ENCODE measurements around the gene RAB25.

- TF ChIP-seq CTCF (IDR thresholded peaks at IDR 0.05; ENCODE audit: poor library complexity, severe bottlenecking) (no peak), EP300 (conservative IDR thresholded peaks at IDR 0.05; ENCODE audit: poor library complexity, severe bottlenecking) (no peak), POLR2AphosphoS5 (IDR thresholded peaks at IDR 0.05) (no peak), EZH2 (IDR thresholded peaks at IDR 0.05; ENCODE audit: borderline replicate concordance, insufficient read depth, low read length, poor library complexity, severe bottlenecking) (no peak)
These were observed 11.3 kb downstream of the RAB25 start for GRCh38 chr1:156072251-156072650.
